ENCODE data around the gene PRKCI.
"Not testable (repeated sequence)": the region's sequence is repeated elsewhere in the genome, so short reads cannot be mapped to it uniquely, and the experiment has no call there.

The PRKCI gene

GRCh38 chr3:170189398-170190256 is 32.6 kb upstream of the PRKCI start:
- ChIA-PET POLR2A (ENCODE audit: low non-redundant PET) (no interaction called here), CTCF (interaction anchor here (0.6 to 1.4 kb wide), 8 partner anchors 9 to 95 kb away, joined by 3 to 6 read pairs (median 4); no protein-coding TSS in a partner anchor)
- TF ChIP-seq CTCF (conservative IDR thresholded peaks at IDR 0.05; ENCODE audit: low read depth) = no peak; the same call in 1 of the 2 replicates
- no peak for DNase-seq (ENCODE audit: low spot score)
- no peak overlapping the region for H3K27ac ChIP-seq

- H3K27ac ChIP-seq; POLR2A ChIA-PET (ENCODE audit: low non-redundant PET); CTCF ChIA-PET; DNase-seq (ENCODE audit: low spot score): not testable (repeated sequence)
Measured at GRCh38 chr3:170195759-170196158, 26.5 kb upstream of the PRKCI start.

GRCh38 chr3:170196833-170197232 is 25.4 kb upstream of the PRKCI start:
- no peak for TF ChIP-seq CTCF (conservative IDR thresholded peaks at IDR 0.05; ENCODE audit: low read depth)
- no peak overlapping the region for H3K27ac ChIP-seq
- DNase-seq (ENCODE audit: low spot score) = peak; percentile 79
- CTCF ChIA-PET = no interaction called here
- POLR2A ChIA-PET (ENCODE audit: low non-redundant PET) = no interaction called here

GRCh38 chr3:170200987-170201386 is 21.2 kb upstream of the PRKCI start:
- TF ChIP-seq CTCF (conservative IDR thresholded peaks at IDR 0.05; ENCODE audit: low read depth) = no peak
- no peak overlapping the region for H3K27ac ChIP-seq
- CTCF ChIA-PET = no interaction called here
- POLR2A ChIA-PET (ENCODE audit: low non-redundant PET) = no interaction called here
- DNase-seq (ENCODE audit: low spot score) = no peak

- ChIA-PET CTCF (interaction anchor here (0.5 kb wide), 1 partner anchor 28 kb away, joined by 4 read pairs; no protein-coding TSS in a partner anchor), POLR2A (ENCODE audit: low non-redundant PET) (interaction anchor here (0.7 kb wide), 1 partner anchor 156 kb away, joined by 5 read pairs; no protein-coding TSS in a partner anchor)
- DNase-seq (ENCODE audit: low spot score) = no peak
- no peak for TF ChIP-seq CTCF (conservative IDR thresholded peaks at IDR 0.05; ENCODE audit: low read depth)
- H3K27ac ChIP-seq = no peak overlapping the region
Measured at GRCh38 chr3:170201527-170201926, 20.7 kb upstream of the PRKCI start.

- no peak for DNase-seq (ENCODE audit: low spot score)
- H3K27ac ChIP-seq = no peak overlapping the region
- POLR2A ChIA-PET (ENCODE audit: low non-redundant PET) = no interaction called here
- CTCF ChIA-PET = interaction anchor here (1.0 kb wide), 1 partner anchor 14 kb away, joined by 6 read pairs; no protein-coding TSS in a partner anchor
- TF ChIP-seq CTCF (conservative IDR thresholded peaks at IDR 0.05; ENCODE audit: low read depth) = no peak
Measured at GRCh38 chr3:170203457-170203856, 18.8 kb upstream of the PRKCI start.

GRCh38 chr3:170204023-170204472 is 18.2 kb upstream of the PRKCI start:
- DNase-seq (ENCODE audit: low spot score) = no peak
- CTCF ChIA-PET = interaction anchor here (0.7 to 1.0 kb wide), 3 partner anchors 15 to 525 kb away, joined by 3 to 6 read pairs (median 3); no protein-coding TSS in a partner anchor

More at GRCh38 chr3:170204023-170204472, 18.2 kb upstream of the PRKCI start:
- TF ChIP-seq CTCF (conservative IDR thresholded peaks at IDR 0.05; ENCODE audit: low read depth) = no peak
- no peak overlapping the region for H3K27ac ChIP-seq
- POLR2A ChIA-PET (ENCODE audit: low non-redundant PET) = no interaction called here

Data from RWPE1 (cell line).